ENCODE measurements around the gene FBXL17.

FBXL17 gene

DNA sequence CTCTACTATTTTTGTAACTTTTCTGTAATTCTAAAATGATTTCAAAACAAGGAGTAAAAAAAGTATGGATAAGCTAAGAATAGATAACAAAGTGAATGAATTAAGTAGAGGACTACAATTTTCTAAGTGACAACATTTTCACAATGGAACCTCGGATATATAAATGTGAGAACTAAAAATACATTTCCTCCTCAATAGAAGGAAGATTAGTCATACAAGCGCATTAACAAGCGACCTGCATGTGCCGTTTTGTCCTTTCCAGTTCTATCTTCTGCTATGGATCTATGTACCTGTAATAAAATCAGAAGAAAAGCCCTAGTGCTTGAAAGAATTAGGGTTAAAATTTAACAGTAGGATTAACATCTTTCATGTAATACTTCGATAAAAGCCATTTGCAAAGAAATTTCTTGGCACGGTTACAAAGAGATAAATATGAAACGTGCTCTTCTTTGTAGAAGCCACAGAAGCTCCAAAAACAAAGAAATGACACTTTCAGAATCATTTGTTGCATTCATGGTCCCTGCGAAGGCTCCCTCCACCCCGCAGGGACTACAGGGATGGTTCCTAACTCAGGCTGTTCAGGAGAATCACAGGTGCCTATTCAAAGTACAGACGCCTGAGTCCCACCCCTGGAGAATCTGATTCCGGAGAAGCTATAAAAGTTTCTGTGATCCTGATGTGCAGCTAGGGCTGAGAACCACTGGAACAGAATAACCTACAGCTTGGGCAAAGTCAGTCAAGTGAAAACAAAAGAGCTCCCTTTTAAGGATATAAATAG lies 494.5 kb downstream of the FBXL17 start:
- DNase-seq = no peak

DNA sequence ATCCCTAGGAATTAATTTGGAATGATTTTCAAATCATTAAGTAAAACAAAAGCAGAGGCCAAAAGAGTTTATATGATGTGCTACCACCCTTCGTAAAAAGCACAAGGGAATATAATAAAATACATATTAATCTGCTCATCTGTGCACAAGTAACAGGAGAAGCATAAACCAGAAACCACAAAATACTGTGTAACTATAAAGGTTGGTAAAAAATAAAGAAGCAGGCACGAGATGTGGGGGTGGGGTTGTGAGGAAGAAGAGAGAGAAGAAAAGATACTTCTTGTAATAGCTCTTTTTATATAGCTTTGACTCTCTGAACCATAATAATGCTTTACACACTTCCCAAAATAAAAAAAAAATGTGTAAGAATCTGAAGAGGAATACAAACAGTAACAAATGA lies 496.3 kb downstream of the FBXL17 start:
- DNase-seq = peak; percentile 26 to 30

DNA sequence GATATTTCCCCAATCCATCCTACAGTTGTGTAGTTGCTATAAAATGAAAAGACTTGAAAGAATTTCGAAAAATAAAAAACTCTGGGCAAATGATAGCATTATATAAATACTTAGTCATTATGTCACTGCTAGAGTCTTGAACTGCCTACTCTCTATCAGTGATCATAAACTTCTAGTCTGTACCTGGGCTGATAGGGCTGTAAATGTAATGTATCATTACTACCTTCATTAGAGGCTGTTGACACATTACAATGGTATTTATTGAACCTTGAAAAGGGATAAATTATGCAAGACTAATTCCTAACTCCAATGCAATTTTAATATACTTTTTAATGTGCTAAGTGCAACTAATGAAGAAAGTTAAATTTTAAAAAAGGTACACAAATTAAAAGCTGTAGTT lies 497.0 kb downstream of the FBXL17 start:
- DNase-seq = no peak

DNA sequence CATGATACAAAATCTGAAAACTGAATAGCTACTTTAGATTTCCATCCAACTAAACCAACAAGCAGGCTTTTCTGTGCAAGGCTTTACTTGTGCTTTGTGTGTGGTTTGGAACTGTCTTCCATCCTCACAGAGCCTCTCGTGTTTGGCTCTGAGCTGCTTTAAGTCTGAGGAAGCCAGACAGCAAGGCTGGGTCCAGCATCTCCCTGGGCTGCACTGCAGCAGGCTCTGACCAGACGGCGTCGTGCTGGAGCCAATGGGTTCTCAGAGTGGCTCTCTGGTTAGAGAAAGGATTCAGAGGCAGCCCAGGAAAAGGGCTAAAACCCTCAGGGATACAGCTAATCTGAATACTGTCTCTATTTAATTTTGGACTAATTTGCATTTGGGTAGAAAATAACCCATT lies 503.2 kb downstream of the FBXL17 start:
- no peak for DNase-seq

DNA sequence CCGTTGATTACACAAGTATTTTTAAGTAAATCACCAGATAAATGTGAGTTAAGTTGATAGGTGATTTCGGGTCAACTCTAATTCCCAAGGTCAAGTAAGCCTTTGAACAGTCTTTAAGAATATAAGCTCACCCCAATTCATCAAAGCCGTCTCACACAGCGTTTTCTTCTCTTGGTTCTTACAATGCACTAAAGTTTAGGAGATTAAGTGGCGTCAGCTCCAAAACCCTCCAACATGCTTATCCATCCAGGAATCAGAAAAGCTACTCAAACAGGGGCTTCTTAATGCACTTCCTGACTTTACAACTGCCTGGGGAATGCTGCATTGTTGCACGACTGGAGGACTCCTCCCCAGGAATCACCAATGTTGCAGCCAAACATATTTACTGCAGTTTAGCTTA lies 505.0 kb downstream of the FBXL17 start:
- no peak for DNase-seq

DNA sequence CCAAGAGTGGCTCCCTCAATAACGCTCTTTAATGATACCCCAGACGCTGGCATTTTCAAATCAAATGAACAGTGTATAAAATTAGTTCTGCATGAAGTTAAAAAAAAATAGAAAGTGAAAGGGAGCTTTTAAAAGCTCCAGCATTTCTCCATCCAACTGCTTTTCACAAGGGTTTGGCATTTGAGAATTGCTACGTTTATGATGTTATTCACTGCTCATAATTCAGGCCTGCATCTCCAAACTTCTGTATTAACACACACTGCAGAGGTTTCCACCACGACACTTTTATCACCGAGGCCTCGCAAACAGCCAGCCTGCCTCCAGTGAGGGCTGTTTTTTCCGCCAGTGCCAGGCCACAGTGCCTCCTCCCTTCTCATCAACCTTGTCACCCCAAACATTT lies 505.6 kb downstream of the FBXL17 start:
- no peak for DNase-seq

DNA sequence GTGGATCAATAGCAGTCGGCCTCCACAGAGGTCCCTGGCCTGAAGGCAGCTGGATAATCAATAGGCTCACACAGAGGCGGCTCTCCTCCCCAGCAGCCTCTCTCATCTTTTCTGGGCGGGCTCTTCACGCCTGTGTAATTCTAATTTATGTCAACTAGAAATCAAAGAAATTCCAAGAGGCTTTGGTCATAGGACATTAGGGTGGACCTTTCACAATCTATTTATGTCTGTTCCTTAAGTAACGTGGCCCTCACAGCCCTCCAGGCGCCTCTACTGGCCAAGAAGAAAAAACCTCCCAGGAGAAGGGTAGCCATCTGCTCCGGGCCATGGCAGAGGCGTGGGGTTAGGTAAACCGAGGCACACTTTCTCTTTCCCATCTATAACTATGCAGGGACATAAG lies 506.1 kb downstream of the FBXL17 start:
- DNase-seq = no peak

DNA sequence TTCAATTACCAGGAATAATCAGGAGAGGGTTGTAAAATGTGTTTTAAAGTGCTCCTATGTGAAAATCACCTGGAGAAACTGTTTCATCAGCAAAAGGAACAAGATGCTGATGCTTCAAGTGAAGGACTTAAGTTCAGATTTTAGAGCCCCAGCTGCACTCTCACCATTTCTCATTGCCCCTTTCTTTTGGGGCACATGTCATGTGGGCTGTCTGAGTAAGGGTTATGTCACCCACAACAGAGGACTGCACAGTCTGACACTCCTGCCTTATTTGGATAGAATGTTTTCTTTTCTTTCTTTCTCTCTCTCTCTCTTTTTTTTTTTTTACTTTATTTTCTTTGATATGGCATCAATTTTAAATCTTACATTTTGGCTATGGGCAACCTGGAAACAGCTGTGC lies 507.1 kb downstream of the FBXL17 start:
- no peak for DNase-seq

DNA sequence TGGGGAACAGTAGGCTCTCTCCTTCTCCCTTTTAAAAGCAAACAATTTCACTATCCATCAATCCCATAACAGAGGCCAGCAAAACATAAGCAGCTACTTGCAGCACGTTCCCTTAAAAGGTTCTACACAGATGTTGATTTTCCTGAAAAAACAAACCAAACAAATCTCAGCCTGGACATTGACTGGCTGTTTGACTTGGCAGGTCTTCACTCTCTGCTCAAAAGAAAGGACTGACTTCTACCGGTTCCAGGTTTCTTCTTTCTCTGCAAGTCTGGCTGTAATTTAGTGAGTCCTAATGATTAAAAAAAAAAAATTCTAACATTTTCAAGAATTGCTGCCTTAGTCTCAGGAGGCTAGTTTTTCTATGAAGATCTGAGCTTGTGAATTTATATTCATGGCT lies 508.0 kb downstream of the FBXL17 start:
- no peak for DNase-seq

DNA sequence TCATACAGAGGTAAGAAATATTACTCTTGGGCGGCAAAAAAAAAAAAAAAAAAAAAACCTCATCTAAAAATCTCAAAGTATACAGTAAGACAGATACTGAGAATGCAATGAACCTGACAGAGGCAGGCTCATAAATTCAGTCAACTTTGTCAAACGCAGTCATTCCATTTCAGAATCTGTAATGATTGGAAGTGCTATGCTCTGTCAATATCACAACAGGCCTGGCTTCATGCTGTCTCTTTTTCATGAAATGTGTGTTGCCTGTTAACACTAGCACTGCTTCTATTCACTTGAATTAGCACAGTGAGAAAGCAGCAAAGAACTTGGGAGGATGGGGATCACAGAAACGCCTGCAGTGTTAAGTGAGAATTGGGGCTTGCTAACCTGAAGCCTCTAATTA lies 510.9 kb downstream of the FBXL17 start:
- DNase-seq = no peak

DNA sequence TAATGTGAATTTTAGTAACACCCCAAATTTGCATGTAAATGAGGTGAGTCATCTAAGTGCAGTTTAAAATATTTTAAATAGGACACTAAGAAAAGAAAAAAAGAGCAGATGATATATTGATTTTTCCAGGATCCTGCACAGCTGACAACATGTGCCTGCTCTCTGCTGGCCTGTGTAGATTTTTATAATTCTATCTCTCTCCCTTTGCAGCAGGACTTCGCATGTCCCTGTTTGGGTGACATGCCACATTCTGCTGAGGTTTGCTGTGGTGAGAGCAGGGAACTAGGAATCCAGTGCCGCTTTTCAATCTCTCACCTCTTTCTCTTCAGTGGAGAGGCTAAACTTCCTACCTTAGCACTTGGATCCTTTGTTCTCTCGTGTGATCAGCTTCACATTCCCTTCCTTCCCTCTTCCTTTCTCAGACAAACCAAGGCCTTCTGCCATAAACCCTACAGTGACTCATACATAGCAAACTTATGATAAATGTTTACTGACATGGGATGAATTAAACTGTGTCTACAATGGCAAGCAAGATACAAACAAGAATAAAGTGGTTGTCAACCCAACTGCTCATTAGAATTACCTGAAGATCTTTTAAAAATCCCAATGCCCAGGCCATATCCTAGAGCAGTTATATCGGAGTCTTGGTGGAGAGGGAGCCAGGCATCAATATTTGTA lies 512.3 kb downstream of the FBXL17 start:
- no peak for DNase-seq

DNA sequence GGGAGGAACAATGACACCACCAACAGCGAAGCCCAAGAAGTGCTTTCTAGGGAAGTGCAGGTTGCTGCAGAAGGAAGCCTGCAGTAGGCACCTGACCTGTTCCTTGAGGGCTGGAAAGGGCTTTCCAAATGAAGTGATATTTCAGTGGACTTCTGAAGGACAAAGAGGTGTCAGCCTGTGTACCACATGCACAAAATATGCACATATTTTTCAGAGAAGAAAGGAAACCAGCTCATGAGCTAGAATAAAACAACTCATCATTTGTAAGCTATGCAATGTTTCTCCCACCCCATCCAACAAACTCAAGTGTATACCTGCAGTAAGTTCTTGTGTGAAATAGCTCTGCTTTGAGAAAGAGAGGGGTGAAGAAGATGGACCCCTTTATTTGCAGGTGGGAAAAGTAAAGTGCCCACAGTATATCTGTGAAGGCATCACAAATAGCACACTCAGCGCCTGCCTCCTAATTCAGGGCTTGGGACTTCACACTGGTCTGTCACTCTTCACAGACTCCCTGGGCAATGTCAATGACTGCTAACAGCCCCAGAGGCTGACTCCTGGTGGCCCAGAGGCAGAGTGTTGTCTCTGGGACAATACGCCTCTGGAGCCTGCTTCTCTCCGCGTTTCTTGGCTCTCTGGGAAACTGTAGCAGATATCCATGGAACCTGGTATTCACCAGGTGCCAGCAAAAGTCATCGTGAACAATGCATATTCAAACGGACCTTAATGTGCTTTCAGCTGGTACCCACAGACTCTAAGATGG lies 513.1 kb downstream of the FBXL17 start:
- DNase-seq = no peak

DNA sequence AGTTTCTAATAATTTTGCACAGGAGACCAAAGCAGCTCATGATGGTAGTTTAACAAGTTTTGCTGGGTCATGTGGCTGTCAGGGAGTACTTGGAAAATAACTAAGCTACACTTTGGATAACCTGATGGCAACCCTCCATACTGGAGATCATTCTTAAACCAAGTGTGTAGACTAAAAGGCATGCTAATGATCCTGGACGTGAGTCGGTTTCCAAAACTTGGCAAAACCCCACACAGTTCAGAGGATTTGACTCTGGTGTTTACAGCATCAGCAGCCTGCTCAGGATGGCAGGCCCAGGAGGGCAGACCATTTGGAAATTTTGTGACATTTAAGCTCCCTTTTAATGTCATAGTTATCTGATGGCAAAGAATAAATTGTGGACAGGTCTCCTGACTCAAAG lies 514.6 kb downstream of the FBXL17 start:
- no peak for DNase-seq

DNA sequence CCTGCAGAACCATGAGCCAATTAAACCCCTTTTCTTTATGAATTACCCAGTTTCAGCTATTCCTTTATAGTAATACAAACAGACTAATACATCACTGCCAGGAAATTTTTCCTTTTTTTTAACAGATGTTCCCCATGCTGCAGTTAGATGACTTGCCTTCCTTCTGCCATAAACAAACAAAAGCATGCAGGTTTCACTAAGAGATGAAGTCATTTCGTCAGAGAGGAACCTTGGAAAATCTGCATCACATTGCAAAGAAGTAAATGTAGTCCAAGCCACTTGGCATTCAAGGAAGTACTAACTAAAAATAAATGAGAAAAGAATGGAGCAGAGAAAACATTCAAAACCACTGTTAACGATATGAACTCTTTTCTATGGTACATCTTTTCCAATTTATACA lies 517.1 kb downstream of the FBXL17 start:
- no peak for DNase-seq

DNA sequence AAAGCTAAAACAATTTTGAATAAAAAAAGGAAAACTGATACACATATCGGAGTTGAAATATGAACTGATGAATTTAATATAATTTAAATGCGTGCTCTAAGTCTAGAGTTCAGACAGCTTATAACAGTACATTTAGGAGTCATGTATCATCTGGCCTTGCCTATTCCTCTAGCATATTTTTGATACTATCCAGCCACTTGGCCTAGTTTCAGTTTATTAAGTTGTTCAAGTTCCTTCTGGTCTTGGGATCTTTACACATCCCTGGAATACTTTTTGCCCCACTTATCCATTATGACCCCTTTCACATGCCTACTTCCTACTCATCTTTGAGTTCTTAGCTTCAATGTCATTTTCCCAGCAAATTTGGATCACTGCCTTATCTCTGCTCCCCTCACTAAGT lies 518.8 kb downstream of the FBXL17 start:
- no peak for DNase-seq

DNA sequence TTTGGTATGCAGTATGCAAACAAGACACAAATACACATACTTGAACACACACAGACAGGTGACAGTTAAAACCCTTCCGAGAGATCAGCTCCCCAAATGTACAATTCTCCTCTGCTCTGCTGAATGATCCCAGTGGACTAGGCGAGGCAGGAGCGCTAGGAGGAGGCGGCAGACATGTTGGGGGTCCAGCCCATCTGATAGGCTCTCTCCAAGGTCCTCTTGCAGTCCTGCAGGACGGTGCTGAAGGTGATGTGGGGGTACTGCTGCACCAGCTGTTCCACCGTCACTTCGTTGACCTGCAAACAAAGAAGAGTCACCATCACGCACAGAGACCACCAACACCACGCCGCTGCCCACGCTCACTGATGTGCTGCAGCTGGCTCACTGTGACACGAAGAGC lies 520.3 kb downstream of the FBXL17 start:
- DNase-seq = no peak

DNA sequence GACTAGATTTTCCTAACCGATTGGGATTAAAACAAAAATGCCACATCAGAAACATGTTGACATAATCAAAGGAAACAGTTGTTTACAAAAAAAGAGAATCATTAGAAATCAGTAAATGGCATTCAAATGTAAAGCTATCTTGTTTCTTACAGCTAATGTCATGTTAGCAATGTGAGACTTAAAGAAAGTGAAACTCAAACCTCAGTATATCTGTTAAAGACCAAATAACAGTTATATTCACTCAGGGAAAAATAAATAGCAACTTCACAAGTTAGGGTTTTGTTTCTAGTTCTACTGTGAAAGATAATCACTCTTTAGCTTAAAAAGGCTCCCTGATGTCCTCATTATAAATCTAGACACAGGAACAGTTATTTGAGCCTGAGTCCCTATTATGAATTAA lies 521.9 kb downstream of the FBXL17 start:
- DNase-seq = no peak

DNA sequence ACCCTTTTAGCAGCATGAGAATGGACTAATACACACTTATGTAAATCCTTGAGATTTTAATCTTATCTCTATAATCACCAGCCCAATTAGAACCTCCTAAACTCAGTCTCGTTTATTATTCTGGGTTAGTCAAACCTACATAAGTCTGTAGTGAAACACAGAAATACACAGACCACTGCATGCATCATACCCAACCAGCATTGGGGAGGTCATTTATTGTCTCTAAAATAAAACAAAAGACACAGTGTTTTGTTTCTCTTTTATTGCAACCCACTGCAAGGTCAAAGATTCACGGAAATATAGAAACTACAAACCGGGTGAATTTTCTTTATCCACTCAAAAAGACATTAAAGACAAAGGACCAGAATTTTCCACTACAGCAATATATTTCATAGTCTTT lies 523.1 kb downstream of the FBXL17 start:
- DNase-seq = no peak

DNA sequence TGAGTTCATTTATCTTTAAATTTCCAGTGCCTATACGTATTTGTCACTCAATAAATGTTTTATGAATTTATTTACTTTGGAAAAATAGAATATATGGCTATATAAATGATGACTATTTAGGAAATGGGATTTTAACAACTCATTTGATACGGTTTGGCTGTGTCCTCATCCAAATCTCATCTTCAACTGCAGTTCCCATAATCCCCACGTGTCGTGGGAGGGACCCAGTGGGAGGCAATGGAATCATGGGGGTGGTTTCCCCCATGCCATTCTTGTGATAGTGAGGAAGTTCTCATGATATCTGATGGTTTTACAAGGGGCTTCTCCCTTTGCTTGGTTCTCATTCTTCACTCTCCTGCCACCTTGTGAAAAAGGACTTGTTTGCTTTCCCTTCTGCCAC lies 523.6 kb downstream of the FBXL17 start:
- DNase-seq = no peak

DNA sequence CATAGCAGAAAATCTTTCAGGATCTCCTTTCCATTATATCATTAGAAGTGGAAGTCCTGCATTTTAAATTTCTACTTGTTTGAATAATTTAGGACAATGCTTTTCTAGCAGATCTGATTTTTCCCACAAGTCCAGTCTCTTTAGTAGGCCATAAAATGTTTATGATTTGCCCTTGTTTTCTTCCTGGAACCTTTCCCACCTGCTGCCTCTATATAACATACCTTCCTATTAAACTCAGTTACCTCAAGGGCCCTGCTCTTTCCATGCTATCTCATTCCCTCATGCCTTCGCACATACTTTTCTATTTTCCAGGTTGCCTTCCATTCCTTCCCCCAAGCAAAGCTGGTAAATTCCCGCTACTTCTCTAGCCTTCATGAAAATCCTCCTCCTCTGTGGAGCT lies 524.1 kb downstream of the FBXL17 start:
- no peak for DNase-seq

DNA sequence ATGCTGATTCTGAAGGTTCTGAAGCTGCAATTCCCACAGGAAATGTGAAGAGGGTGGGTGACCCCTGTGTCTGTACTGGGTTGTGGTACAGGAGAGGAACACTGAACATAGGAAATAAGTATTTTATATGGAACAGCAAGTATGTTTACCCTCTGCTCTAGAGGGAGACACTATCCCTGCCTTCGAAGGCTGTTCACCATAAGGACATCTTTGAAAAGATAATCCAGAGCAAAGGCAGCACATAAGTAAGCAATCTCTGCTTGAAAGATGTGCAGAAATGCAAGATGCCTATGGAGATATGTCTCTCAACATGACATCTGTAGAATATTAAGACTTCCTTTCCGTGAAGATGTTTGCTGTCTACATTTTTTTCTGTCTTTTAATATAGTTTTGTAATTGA lies 526.7 kb downstream of the FBXL17 start:
- no peak for DNase-seq

DNA sequence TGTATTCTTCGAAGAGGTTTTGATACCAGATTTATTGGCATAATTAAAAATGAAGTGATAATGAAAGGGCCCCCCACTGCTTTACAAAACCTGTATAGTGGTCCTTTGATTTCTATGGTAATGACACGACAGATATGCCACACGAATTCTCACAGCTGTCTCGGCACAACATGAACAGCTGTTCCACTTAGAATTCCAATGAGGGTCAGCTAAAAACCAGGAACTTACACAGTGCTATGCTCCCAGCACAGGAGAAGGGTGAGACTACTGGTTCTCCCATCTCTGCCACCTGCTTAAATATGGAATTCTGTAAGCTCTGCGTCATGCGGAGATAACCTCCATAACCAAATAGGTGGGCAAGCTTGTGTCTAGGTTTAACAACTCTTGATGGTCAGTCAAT lies 528.2 kb downstream of the FBXL17 start:
- no peak for DNase-seq

DNA sequence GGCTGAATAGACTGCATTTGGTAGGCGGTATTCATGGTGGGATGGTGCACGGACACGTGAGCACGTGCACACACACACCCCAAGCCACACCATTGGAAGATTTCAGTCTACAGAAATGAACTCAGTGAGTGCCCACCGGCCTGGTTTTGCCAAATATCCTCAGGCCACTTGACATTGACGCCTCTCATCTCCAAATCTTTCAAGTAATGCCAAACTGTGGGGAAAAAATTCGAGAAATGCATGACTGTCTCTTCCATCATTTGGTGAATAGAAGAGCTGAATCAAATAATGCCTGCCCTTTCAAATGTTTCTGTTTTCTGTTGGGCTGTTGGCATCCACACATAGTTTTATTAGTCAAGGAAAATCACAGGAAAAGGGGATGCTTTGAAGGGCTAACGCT lies 528.9 kb downstream of the FBXL17 start:
- no peak for DNase-seq

DNA sequence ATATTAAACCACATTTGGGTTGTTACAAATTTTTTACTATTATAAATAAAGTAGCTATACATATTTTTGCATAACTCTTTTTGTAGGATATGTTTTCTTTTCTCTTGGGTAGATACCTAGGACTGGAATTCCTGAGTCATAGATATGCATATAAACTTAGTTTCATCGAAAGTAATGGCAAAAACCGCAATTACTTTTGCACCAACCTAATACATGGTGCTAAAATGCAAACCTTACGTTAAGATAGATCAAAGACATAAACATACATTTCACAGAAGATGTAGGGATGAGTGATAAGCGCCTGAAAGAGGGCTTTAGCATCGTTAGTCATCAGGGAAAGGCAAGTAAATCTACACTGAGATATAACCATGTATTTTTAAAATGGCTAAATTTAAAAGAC lies 532.8 kb downstream of the FBXL17 start:
- DNase-seq = no peak
